Mammary epithelial cell (primary cell): ENCODE measurements around the gene ARPC1A.

Source experiments
- CTCF ChIP-seq, 2 donors: IDR thresholded peaks in 1 of 2; conservative IDR thresholded peaks in 1 of 2; 2 replicates each; pipeline ENCODE4 v1.5.1; 2011 to 2012; ENCODE audit warnings: inconsistent platforms in 2 of 2, low read length in 2 of 2, mild to moderate bottlenecking in 2 of 2, control low read depth in 1 of 2, low read depth in 1 of 2; ENCODE audit not compliant: insufficient read depth in 1 of 2; ENCODE audit errors: extremely low read depth in 1 of 2
- EZH2 ChIP-seq: IDR thresholded peaks from 2 replicates; pipeline ENCODE4 v1.6.1; 2012; ENCODE audit warnings: low read length, inconsistent platforms, borderline replicate concordance

- TF ChIP-seq CTCF (conservative IDR thresholded peaks at IDR 0.05 in 1 of 2, IDR thresholded peaks at IDR 0.05 in 1 of 2; ENCODE audit: extremely low read depth in 1 of 2, insufficient read depth in 1 of 2, low read depth in 1 of 2, low read length in 2 of 2) (no peak), EZH2 (no peak)
These were observed 79.3 kb downstream of the ARPC1A start for GRCh38 chr7:99404977-99405320.
